PC-3 (cell line): ENCODE data around the gene FOXP4. TPM values are rescaled to one million over a fixed set of nuclear protein-coding genes. Genes with fewer than 3 reads are reported as not detected.

Experiments
- ATAC-seq: fragments of 200-7000 bp; cut with Tn5 transposase; 2 replicates; pipeline ENCODE4 v1.9.1; 2020; ENCODE audit warnings: mild to moderate bottlenecking, moderate library complexity
- BruUV-seq: library from RNA; stranded (reverse); fragments of 400-500 nt; replicated peaks from 2 replicates; lab custom pipeline; 2021; lab: Mats Ljungman, UMichigan
- CTCF ChIA-PET: fragments of 300-600 bp; sonication (Branson Sonifier 250); formaldehyde crosslinking; loops from one replicate; lab custom pipeline; 2022; ENCODE audit warnings: antibody characterized with exemption; lab: Charles Lee
- POLR2A ChIA-PET: fragments of 300-600 bp; sonication (Branson Sonifier 250); formaldehyde crosslinking; loops from one replicate; lab custom pipeline; 2022; ENCODE audit warnings: antibody characterized with exemption; ENCODE audit not compliant: unreplicated experiment; lab: Charles Lee
- DNase-seq: peaks from one replicate; pipeline ENCODE4 v3.0.0-alpha.2; 2015
- H2AFZ ChIP-seq: fragments of 300-600 bp; sonication (generic); 2 replicates; pipeline ENCODE4 v1.6.0; 2016; ENCODE audit warnings: antibody characterized with exemption, low read length
- H3F3A ChIP-seq: fragments of 300-600 bp; sonication (generic); one replicate; pipeline ENCODE4 v1.6.0; 2017; ENCODE audit warnings: antibody characterized with exemption, low read length, control low read depth, mild to moderate bottlenecking; ENCODE audit not compliant: unreplicated experiment
- H3K27ac ChIP-seq: fragments of 300-600 bp; sonication (generic); 2 replicates; pipeline ENCODE4 v1.5.1; 2016; ENCODE audit warnings: mild to moderate bottlenecking, low read length
- H3K27me3 ChIP-seq: fragments of 300-600 bp; sonication (generic); 2 replicates; pipeline ENCODE4 v1.6.1; 2016; ENCODE audit warnings: low read length, mixed read lengths
- H3K36me3 ChIP-seq: fragments of 300-600 bp; sonication (generic); 2 replicates; pipeline ENCODE4 v1.6.1; 2016; ENCODE audit warnings: low read depth, mixed run types, low read length, mixed read lengths
- H3K4me1 ChIP-seq: fragments of 300-600 bp; sonication (generic); 2 replicates; pipeline ENCODE4 v1.5.1; 2016; ENCODE audit warnings: low read length; ENCODE audit not compliant: insufficient read depth
- H3K4me2 ChIP-seq: fragments of 300-600 bp; sonication (generic); 2 replicates; pipeline ENCODE4 v1.6.0; 2016; ENCODE audit warnings: low read length
- H3K4me3 ChIP-seq: fragments of 300-600 bp; sonication (generic); 2 replicates; pipeline ENCODE4 v1.5.1; 2016; ENCODE audit warnings: mild to moderate bottlenecking, low read length, mixed read lengths
- H3K79me2 ChIP-seq: fragments of 300-600 bp; sonication (generic); 2 replicates; pipeline ENCODE4 v1.6.1; 2017; ENCODE audit warnings: low read length, mixed read lengths
- H3K9ac ChIP-seq: fragments of 300-600 bp; sonication (generic); 2 replicates; pipeline ENCODE4 v1.6.0; 2016; ENCODE audit warnings: mild to moderate bottlenecking, low read length
- H3K9me2 ChIP-seq: fragments of 300-600 bp; sonication (generic); replicated peaks from 2 replicates; pipeline ENCODE4 v1.6.1; 2016; ENCODE audit warnings: mixed run types, low read length, mixed read lengths
- H3K9me3 ChIP-seq: fragments of 300-600 bp; sonication (generic); 2 replicates; pipeline ENCODE4 v1.6.1; 2016; ENCODE audit warnings: low read length, mixed read lengths
- H4K20me1 ChIP-seq: fragments of 300-600 bp; sonication (generic); 2 replicates; pipeline ENCODE4 v1.6.1; 2016; ENCODE audit warnings: low read length, mixed read lengths
- CTCF ChIP-seq: fragments of 300-600 bp; sonication (generic); conservative IDR thresholded peaks from 2 replicates; pipeline ENCODE4 v1.5.1; 2017; ENCODE audit warnings: antibody characterized with exemption, low read depth, mild to moderate bottlenecking, low read length
- EZH2 ChIP-seq: fragments of 300-600 bp; sonication (generic); IDR thresholded peaks from one replicate; pipeline ENCODE4 v1.6.1; 2017; ENCODE audit warnings: antibody characterized with exemption, mild to moderate bottlenecking, low read length; ENCODE audit not compliant: unreplicated experiment
- EZH2phosphoT487 ChIP-seq: fragments of 300-600 bp; sonication (generic); IDR thresholded peaks from 2 replicates; pipeline ENCODE4 v1.6.1; 2018; ENCODE audit warnings: mild to moderate bottlenecking, antibody characterized with exemption, low read length, borderline replicate concordance
- intact Hi-C: fragments of 100-400 bp; cut with micrococcal nuclease; formaldehyde crosslinking; loops from 2 replicates; pipeline ENCODE4 v1.9.0; 2023
- total RNA-seq: library from RNA; depleted of rRNA; stranded (reverse); fragments of >200 nt; gene quantifications from 2 replicates; pipeline ENCODE4 v1.2.3, GENCODE V29; 2014

The FOXP4 gene
- total RNA-seq, 1 experiment from 2014 or later: 6.7 TPM

DNA sequence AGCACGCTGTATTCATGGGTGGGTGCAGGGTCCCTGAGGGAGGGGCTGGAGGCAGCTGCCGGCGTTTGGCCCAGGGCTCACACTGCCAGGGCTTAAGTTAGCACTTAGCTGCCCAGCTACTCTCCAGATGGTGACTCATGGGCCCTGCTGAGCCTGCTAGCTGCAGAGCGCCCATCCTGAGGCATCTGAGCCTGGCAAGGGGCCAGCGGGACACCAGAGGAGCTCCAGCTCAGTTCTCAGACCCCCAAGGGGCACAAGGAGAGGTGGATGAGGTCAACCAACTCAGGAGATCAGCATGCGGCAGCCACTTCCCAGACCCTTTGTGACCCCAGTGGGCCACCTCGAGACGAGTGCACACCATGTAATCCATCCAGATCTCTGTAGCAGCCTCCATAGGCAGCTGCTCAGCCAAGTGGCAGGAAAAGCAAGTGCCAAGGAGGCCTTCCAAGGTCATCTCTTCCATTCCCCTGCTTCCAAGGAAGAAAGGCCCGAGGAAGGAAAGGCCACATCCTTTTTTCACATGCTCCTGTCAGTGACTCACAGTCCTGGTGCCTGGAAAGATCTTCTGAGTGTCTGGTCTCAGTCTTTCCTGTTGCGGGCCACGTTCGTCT lies 35.3 kb downstream of the FOXP4 start:
- Histone ChIP-seq H2AFZ (no peak overlapping the region), H3K9ac (no peak overlapping the region), H3K27ac (peak overlapping the region; percentile 30; the same call in 1 of the 2 replicates), H3K4me1 (peaks cover 44% of the 10 kb centered on the region), H3K36me3 (no peaks in the 10 kb centered on the region), H4K20me1 (no peaks in the 10 kb centered on the region), H3K9me2 (no peaks in the 10 kb centered on the region), H3K4me3 (no peak overlapping the region), H3K9me3 (no peaks in the 10 kb centered on the region), H3K27me3 (no peaks in the 10 kb centered on the region), H3F3A (peaks cover 5% of the 10 kb centered on the region), H3K4me2 (peak overlapping the region; percentile 7), H3K79me2 (no peaks in the 10 kb centered on the region)
- peak; percentile 84 for DNase-seq
- POLR2A ChIA-PET: no interaction called here
- TF ChIP-seq EZH2 (no peak), CTCF (no peak), EZH2phosphoT487 (no peak)
- intact Hi-C loops: no loop called here
- CTCF ChIA-PET: no interaction called here
- peak; percentile 67 for ATAC-seq
- no TSS peak for BruUV-seq

DNA sequence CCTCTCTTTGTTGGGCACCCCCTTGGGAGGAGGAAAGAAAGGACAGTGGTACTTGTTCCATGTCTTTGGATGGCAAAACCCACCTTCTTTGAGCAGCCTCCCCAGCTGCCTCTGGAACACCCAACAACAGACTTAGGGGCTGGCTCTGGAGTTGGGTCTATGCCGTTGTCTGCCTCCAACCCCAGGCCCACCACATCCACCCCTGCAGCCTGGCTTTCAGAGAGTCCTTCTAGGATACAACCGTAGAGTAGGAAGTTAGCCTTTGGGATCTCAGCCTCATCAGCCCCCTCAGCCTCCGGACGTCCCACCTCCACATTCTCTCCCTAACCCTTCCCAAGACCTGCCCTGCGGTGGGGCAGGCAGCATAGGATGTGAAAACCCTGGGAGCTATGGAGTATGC lies 36.4 kb downstream of the FOXP4 start:
- H3K36me3 ChIP-seq: no peaks in the 10 kb centered on the region
- H3K9ac ChIP-seq: no peak overlapping the region
- H3K27ac ChIP-seq: no peak overlapping the region
- no peaks in the 10 kb centered on the region for H3K9me3 ChIP-seq
- no peak for ATAC-seq
- CTCF ChIA-PET: no interaction called here
- no TSS peak for BruUV-seq
- peaks cover 38% of the 10 kb centered on the region for H3K4me1 ChIP-seq
- no peak for TF ChIP-seq CTCF
- TF ChIP-seq EZH2phosphoT487: no peak
- no peak for TF ChIP-seq EZH2
- intact Hi-C loops: no loop called here
- H2AFZ ChIP-seq: no peak overlapping the region
- H3K27me3 ChIP-seq: no peaks in the 10 kb centered on the region
- no peaks in the 10 kb centered on the region for H4K20me1 ChIP-seq
- no peaks in the 10 kb centered on the region for H3K9me2 ChIP-seq
- DNase-seq: no peak
- H3K4me3 ChIP-seq: no peak overlapping the region
- H3K79me2 ChIP-seq: no peaks in the 10 kb centered on the region
- POLR2A ChIA-PET: no interaction called here
- H3F3A ChIP-seq: peaks cover 5% of the 10 kb centered on the region
- H3K4me2 ChIP-seq: no peak overlapping the region

- CTCF ChIA-PET: no interaction called here
- Histone ChIP-seq H3K9me3 (no peaks in the 10 kb centered on the region), H3K9me2 (no peaks in the 10 kb centered on the region), H3K27me3 (no peaks in the 10 kb centered on the region), H3K27ac (no peak overlapping the region), H3K36me3 (no peaks in the 10 kb centered on the region), H3K4me2 (no peak overlapping the region), H3K4me1 (peaks cover 28% of the 10 kb centered on the region), H3K79me2 (no peaks in the 10 kb centered on the region), H2AFZ (no peak overlapping the region), H3F3A (no peaks in the 10 kb centered on the region), H4K20me1 (no peaks in the 10 kb centered on the region), H3K4me3 (no peak overlapping the region), H3K9ac (no peak overlapping the region)
- intact Hi-C loops: no loop called here
- ATAC-seq (no peak), DNase-seq (no peak)
- TF ChIP-seq EZH2phosphoT487: no peak
- TF ChIP-seq CTCF: no peak
- no peak for TF ChIP-seq EZH2
- POLR2A ChIA-PET: no interaction called here
- no TSS peak for BruUV-seq
Measured at GRCh38 chr6:41583565-41583964, 37.4 kb downstream of the FOXP4 start.
